Cardiac fibroblast (primary cell): ENCODE results near the gene POLE.

Experiments used
- DNase-seq, 2 donors: peaks; one replicate each; pipeline versions ENCODE4 v3.0.0 to v3.0.0-alpha.2; 2010; ENCODE audit warnings: low read depth in 2 of 2
- H3K4me3 ChIP-seq, 2 donors: replicated peaks in 1 of 2; 1 replicate in 1 of 2; 2 replicates in 1 of 2; pipeline ENCODE4 v1.5.1; 2011; ENCODE audit warnings: low read depth in 2 of 2, low read length in 2 of 2, mild to moderate bottlenecking in 2 of 2, moderate library complexity in 1 of 2
- TF ChIP-seq, protein P1 (sequence below): IDR thresholded peaks from one replicate; pipeline ENCODE4 v1.5.1; 2011; ENCODE audit warnings: low read depth, mild to moderate bottlenecking, low read length, inconsistent platforms

Gene POLE

DNA sequence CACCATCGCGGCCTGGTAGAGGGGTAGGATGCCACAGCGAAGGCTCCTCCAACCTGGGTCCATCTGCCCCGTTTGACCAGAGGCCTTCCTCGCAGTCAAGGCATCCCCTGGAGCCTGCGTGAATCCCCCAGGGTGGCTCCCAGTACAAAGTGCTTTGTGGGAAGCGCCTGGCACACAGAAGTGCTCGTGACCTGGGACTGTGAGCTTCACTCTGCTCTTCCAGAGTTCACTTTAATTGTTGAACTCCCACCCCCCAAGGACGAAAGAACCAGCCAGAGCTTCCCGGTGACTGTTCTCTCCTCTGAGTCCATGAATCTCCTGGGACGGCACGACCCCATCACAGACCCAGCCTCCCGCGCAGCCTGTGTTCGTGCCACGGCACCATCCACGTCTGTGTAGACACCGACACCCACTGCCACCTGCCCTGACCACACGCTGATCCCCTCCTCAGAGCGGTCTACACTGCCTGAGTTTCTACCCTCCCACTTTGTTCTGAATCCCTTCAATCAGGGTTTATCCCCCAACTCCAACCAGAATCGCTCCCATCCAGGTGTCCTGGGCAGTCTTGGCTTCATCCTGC is 52.6 kb downstream of the POLE start:
- H3K4me3 ChIP-seq = no peak overlapping the region
- no peak for DNase-seq
- TF ChIP-seq, protein P1, sequence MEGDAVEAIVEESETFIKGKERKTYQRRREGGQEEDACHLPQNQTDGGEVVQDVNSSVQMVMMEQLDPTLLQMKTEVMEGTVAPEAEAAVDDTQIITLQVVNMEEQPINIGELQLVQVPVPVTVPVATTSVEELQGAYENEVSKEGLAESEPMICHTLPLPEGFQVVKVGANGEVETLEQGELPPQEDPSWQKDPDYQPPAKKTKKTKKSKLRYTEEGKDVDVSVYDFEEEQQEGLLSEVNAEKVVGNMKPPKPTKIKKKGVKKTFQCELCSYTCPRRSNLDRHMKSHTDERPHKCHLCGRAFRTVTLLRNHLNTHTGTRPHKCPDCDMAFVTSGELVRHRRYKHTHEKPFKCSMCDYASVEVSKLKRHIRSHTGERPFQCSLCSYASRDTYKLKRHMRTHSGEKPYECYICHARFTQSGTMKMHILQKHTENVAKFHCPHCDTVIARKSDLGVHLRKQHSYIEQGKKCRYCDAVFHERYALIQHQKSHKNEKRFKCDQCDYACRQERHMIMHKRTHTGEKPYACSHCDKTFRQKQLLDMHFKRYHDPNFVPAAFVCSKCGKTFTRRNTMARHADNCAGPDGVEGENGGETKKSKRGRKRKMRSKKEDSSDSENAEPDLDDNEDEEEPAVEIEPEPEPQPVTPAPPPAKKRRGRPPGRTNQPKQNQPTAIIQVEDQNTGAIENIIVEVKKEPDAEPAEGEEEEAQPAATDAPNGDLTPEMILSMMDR = no peak

DNA sequence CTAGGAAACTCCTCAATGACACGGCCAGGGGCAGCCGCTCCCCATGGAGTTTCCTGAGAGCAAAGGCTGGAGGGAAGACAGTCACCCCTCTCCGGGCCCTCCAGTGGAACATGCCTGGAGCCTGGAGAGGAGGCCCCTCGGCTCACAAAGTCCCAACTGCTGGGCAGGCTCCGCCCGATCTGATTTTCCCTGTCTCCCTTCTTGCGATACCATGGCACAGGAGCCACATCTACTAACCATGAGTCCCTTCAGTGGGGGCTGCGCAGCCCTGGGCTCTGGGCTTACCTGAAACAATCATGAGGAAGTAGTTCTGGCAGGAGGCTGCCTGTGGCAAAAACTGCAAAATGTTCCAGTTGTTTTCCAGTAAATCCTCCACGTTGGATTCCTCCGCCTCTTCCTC is 53.2 kb downstream of the POLE start:
- no peak overlapping the region for H3K4me3 ChIP-seq
- no peak for DNase-seq
- TF ChIP-seq, protein P1 = no peak

DNA sequence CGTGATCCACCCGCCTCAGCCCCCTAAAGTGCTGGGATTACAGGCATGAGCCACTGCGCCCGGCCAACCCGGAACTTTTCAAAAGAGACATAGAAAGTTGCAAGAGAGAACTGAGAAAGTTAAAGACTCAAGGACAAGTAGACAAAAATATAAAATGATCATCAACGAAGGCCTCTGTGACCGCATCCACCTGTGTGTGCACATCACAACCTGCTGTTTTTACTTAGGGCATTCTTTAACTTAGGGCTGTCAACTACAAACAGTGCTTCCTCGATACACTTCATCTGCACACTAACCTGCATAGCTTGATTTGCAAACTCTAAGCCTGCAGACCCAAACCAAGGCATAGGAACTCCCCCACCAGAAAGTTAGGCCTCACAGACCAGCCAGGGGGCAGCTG is 53.7 kb downstream of the POLE start:
- no peak overlapping the region for H3K4me3 ChIP-seq
- no peak for DNase-seq
- TF ChIP-seq, protein P1 = no peak

DNA sequence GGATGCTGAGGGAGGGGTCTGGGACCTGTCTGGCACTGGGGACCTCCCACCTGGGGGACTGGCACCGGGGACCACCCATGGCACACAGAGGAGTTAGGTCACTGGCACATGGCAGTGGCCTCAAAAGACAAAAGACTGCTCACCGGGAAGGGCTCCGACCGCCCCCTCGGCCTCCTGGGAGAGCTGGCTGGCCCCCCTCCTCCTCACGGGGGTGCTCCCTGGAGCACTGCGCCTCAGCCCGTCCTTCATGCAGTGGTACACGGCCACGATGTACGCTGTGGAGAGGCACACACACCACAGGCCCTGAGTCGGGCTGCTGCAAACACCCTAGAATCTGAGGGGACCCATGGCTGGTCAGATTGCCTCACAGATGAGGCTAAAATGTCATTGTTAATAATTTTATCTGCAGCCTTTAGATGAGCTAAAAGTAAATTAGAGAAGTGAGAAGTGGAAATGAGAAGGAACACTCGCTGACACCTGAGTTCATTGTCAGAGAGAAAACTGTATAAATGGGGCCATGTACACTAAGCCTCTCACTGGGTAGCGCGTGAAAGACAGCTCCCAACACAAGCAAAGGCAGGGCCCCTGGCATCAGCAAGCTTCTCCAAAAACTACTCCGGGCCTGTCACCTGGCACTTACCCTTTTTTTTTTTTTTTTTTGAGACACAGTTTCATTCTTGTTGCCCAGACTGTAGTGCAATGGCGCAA is 54.5 kb downstream of the POLE start:
- TF ChIP-seq, protein P1 = no peak
- H3K4me3 ChIP-seq = no peak overlapping the region
- DNase-seq = no peak

DNA sequence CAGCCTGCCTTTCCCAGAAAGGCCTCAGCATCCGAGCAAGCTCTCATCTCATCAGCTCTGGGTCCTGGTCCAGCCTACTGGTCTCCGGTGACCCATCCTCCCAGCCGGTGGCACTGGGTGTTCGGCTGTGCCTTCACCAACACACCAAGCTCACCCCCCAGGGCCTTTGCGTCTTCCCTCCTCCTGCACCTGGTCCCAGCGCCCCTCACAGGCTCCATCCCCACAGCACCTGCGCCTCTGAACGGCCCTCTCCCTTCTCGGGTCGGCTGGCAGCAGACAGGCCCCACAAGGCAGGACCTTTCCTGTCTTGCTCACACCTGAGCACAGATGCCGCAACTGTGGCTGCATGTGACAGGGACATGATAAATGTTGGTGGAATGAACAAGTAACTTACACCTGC is 55.5 kb downstream of the POLE start:
- no peak overlapping the region for H3K4me3 ChIP-seq
- DNase-seq = no peak

DNA sequence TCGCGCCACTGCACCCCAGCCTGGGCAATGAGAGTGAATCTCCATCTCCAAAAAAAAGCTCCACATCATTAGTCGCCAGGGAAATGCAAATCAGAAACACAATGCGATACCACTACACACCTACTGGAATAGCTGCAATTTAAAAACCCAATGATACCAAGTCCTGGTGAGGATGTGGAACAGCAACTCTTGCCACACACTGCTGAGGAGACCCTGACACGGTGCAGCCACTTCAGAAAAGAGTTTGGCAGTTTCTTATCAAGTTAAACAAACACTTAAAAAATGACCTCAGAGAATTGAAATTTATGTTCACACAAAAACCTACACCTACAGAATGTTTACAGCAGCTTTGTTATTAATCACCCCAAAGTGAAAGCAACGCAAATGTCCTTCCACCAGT is 56.5 kb downstream of the POLE start:
- DNase-seq = no peak
- H3K4me3 ChIP-seq = no peak overlapping the region
- TF ChIP-seq, protein P1 = no peak

More for the DNA sequence above, 55.5 kb downstream of the POLE start:
- TF ChIP-seq, protein P1 = no peak
